ENCODE results near the gene OR8D1.

The OR8D1 gene

DNA sequence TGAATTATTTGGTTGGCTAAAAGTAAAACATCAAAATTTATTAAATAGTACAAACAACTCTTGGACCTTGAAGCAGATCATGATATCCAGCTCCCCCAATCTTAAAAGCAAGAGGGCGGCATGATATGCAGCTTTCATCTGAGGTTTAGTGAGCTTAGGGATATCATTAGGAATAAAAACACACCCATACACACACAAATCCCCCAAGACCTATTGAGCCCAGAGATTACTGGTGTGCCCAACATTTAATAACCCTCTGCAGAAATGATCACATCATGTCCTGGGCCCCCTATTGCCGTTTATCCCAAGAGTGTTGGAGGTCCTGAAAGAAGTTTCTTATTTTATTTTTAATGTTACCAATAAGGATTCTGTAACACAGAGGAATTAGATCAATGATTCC, at the start of gene OR8D1:
Gene OR8D1 (minus strand): TSS at position 101 of the 400 bp plus-strand sequence. CDS start 3,183 bp downstream, outside the sequence.
- DNase-seq, result no peak

DNA sequence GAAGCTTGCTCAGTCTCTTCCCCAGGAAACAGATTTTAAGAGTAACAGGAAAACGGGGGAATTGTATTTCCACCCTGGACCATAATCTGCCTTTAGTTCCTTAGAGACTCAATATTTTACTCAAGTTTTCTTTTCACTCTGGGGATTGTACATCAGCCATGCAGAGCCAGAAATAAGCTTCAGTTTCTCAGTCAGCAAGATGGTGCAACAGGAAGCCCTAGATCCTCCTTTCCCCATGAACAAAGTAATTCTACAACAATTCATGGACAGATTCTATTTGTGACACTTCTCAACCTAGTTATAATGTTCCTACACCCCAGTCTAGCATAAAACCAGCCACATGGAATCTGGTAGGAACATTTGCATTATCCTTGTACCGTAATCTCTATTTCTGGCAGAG, 45.8 kb upstream of the OR8D1 start:
- no peak for DNase-seq

DNA sequence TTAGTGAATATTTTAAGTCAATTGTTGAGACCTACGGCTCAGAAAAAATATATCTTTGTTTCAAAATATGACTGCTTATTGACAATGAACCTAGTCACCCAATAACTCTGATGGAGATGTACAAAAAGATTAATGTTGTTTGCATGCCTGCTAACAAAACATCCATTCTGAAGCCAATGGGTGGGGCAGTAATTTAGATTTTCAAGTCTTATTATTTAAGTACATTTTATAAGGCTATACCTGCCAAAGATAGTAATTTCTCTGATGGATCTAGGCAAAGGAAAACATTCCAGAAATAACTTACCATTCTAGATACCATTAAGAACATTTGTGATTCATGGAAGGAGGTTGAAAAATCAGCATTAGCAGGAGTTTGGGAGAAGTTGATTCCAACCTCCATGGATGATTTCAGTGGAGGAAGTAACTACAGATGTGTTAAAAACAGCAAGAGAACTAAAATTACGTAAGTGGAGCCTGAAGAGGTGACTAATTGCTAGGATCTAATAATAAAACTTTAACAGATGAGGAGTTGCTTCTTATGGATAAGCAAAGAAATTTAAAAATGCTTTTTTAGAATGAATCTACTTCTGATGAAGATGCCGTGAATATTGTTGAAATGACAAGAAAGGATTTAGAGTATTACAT, 32.7 kb upstream of the OR8D1 start:
- DNase-seq, result no peak

DNA sequence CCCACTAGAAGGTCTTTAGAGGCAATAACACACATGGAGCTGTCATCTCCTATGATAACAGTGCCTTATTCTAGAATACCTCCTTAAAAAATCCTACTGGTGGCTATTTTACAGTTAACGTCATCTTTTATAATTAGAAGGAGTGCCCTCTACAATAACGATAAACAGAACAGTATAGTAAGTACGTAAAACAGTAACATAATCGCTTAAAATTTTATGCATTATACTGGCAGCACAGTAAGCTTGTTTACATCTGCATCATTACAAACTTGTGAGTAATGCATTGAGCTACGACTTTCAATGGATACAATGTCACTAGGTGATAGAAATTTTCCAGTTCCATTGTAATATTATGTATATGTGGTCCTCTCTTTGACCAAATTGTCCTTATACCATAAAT, 30.6 kb upstream of the OR8D1 start:
- no peak for DNase-seq

DNA sequence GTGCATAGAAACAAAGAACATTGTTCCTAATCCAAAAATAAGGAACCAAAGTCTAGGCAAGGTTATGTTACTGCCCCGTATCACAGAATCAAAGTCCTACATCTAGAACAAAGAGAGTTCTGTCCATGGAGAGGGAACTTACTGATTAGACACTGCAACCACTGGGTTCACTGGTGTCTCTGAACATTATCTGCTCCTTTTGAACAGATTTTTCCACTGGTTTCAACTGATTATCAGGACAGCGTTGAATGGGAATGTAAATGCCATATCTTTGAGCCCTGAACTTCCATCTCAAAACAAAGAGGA, 26.3 kb upstream of the OR8D1 start:
- no peak for DNase-seq

DNA sequence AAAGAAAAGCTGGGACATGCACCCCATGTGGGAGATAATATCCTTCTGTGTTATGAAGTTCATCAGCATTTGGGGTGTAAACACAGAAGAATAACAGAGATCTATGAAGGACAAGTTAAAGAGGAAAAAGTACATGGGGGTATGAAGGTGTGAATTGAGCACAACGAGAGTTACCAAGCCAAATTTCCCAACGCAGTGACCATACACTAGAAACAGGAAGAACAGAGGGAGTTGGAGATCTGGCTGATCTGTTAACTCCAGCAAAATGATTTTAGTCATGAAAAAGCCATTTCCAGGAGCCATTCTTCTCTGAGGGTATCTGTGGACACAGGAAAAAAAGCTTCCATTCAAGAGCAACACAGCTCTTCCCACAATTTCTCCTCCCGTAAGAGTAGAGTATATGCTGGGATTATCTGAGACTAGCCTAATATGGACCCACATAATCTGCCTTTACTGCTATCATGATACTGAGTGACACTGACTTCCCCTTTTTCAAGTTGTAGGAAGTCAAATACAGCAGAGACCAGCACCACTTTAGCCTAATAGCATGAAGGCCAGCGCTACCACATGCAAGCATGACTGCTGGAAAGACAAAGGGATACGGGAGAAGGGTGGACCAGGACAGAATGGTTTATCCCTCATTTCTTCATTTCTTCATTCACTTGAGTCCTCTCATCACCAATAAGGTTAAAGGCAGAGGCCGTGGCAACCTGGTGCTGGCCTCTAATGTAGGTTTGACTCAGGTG, 25.8 kb upstream of the OR8D1 start:
- no peak for DNase-seq

DNA sequence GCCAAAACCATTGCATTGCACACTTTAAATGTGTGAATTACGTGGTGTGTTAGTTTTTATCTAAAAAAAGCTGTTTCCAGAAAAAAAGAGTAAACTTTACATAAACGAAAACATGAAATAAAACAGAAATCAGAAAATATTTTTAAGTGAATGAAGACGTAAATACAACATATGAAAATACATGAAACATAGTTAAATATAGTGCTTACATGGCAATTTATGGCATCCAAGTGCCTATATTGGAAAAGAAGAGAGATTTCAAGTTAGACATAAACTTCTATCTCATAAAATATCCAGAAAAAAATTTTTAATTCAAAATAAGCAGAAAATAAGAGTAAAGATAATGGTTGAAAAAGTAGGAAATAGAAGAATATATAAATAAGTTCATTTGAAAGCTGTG, 18.1 kb upstream of the OR8D1 start:
- DNase-seq, result no peak

DNA sequence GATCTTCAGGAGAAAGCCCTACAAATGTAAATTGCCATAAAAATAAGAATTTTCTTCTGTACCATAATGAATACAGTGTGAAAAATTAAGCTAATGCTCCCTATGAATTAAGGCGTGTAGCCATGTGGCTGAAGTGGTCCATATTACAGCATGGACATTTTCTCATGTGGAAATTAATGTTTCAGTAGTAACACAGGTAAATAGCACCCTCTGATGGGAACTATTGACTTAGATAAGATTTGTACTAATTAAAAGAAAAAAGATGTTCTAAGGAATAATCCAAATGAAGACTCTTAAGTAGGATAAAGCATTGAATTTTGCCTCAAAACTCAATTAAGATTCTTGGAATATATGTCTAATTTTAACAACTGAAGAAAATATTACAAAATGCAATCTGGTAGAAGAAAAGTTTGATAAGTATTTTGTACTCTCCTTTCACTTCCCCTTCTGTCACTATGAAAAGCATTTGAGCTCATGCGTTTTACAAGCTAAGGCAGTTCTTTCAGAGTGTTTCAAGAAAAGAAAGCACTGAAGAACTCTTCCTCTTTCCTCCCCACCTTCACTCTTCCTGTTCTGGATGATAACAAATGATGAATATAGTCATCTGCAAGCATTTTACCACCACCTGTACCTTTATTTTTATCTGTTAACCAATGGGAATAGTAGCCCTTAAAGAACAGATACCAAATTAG, 16.2 kb upstream of the OR8D1 start:
- DNase-seq, result no peak

DNA sequence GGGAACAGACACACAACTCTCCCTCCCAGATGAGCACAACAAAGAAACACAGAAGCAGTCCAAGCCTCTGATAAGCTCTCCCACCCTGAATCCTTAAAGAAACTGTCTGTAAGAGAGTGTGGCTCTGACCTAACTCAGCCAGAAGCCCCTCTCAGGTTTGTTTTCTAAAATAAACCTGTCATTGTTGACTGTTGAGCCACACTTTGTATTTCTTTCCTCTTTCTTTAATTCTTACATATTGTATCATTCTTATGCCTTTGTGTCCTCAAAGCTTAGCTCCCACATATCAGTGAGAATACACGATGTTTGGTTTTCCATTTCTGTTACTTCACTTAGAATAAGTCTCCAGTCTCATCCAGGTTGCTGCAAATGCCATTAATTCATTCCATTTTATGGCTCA, 14.0 kb upstream of the OR8D1 start:
- no peak for DNase-seq

DNA sequence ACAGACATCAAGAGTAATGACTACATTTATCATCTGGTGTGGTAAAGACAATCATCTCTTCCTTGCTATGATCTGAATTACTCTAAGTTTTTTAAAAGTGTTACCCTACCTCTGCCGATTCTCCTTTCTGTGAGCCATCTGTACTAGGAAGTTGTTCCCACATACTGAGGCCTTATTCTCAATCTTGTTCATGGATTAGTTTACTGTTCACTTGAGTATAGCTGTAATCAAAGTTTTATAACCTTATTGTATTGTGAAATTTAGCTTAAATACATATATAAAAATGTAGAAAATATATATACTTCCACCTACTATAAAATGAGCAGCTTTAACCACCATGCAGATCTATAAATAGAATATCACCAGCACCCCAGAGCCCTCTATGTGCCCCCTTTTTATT, 8.6 kb upstream of the OR8D1 start:
- DNase-seq, result no peak

DNA sequence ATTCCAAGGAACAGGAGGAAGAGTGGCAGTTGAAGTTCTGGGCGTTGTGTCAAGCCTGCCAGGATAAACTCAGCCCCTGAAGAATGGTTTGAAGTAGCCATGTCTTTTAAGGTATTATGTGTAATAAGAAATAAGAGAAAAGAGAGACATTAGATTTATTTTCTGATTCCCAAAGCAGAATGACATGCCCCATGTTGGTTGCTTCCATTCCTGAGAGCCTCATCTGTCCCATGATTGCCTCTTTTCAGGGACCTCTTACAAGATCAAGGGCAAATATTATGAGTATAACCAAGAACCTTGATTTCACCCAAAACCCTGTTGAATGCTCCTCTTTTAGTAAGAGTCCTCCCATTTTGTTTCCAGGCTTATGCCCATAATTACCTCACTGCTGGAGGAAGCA, 6.3 kb upstream of the OR8D1 start, which contains the start of gene OR8D2:
Gene OR8D2 (minus strand): TSS at position 101 of the 400 bp plus-strand sequence. CDS start 0 bp downstream, at position 101.
- DNase-seq, result no peak

DNA sequence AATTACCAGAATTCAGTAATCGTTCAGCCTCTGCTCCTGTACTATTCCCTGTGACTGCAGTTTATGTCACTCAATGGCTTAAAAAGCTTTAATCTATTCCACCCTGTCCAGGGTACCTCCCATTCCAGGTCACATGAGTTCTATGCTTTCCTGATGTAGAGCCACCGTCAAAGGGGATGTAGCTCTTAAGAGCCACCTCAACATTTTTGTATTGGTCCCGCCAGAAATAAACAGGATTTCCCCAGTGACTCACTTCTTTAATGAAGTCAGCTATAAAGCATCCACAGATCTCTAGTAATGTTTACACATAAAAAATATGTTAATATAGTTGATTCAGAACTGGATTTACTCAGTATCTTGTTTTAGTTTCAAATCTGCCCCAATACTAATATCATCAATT, 1.3 kb upstream of the OR8D1 start:
- DNase-seq, result no peak

DNA sequence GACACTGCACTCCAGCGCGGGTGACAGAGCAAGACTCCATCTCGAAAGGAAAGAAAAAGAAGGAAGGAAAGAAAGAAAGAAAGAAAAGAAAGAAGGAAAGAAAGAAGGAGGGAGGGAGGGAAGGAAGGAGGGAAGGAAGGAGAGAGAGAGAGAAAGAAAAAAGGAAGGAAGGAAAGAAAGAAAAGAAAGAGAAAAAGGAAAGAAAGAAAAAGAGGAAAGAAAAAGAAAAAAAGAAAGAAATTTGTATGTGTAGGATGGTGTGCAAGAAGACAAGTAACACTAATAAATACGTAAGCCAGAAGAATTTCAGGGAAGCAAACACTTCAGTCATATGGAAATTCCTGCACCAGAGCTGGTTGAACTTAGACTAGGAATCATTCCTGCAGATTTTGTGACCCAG, 618 bp downstream of the OR8D1 start:
- DNase-seq, result no peak

DNA sequence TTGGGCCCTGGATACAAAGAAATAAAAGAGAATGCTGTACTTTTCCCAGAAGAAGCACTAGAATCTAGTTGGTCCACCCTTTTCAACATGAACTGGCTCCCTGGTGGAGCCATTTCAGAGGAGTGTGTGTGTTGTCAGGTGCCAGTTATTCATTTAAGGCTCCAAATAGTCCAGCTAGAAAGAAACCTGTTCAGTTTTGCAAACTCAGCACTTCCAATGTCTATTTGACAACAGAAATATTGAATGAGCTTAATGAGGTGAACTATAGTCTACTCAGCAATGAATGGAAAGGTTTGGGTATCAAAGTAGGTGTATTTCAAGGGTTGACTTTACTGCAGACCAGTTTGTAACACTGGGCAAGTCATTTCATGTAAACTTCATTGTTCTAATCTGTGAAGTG, 2.1 kb downstream of the OR8D1 start:
- no peak for DNase-seq

DNA sequence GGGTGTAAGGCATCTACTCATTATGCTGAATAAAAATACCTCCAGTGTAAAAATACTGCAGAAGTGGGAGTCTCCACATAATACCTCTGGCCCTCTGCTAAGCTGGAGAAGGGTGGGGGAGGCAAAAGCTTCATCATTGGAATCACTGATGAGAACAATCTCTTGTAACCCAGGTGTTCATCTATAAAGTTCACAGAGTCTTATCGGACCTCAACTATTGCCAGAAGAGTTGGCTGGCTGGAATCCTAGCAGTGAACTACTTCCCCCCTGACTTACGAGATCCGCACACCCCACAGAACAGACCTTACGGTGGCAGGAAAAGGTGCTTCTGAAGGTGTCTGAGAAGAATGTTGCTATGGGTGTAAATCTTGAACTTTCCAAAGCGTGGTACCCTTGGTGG, 2.5 kb downstream of the OR8D1 start:
- DNase-seq, result no peak

DNA sequence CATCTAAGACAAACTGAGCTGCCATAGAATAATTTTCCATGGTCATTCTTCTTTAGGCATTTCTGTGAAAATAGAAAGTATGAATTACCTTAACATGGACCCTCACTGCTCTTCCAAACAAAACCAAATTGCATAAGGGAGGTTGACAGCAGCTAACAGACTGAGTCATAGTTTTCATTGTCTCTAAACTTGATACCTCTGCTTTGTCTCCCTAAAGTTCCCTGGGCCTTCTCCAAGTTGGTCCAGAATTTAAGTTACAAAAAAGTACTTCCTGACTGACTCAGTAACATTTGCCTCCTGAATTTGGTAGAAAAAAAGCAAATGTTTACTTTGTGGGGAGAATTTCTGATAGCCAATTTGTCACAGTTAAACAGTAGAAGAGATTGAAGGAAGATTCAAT, 3.0 kb downstream of the OR8D1 start:
- DNase-seq, result no peak

DNA sequence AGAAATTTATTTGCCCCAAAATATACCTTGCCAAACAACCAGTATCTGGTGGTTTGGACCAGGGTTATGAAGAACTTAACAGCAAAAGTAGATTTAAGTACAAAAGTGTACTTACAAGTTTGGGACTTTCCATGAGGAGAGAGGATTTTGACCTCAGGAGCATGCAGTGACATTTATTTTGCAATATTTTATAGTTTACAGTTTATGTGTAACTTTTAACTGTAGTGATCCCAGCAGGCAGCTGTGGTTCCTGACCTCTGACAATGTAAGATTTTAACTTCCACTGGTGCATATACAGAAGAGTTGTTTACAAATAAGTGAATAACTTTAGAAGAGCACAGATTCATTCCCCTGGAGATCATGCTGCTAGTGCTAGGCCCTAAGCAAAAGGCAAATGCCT, 6.7 kb downstream of the OR8D1 start:
- DNase-seq, result no peak

DNA sequence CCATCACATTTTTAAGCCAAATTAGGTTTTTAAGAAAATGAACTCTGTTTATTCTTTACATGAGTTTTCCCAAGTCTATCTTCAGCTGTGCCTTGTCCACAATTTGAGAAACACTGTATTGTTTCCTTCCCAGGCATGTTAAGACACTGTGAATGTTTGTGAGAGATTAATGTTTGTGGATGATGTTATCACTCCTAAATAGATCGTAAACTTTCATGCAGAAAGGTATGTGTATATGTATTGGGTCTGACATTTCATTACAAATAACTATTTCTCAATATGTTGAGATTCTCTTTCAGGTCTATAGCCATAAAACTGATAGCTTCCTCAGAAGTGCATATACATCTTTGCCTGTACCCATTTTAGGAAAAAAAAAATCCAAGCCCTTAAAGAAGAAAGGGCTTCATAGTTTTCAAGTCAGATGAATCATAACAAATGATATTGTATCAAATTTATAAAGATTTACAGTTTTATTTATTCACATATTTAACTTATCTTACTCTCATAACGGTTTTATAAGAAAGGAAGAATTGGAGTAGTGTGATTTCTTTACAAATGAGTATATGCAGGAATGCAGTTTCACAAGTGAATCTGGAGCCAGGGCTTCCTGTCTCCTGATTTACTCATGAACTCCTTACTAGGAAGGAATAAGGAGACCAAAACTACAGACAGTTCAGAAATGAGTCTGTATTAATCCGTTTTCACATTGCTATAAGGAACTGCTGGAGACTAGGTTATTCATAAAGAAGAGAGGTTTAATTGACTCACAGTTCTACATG, 11.2 kb downstream of the OR8D1 start:
- no peak for DNase-seq

DNA sequence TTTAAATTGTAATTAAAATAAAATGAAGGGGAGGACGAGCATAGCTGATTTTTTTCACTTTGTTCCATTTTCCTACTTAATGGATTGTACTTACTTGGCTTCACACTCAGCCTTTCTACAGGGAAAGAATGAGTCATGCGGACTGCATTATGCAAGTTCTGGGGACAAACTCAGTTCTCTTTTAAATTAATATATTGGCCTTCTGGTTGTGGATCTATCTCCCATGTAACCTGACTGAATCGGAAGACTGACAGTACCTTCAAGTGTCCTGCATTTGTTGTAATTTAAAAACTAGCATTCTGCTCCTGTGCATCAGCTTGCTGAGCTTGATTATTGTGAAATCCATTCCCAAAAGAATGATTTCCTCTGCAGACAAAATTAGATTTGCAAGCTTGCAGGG, 12.2 kb downstream of the OR8D1 start:
- DNase-seq, result no peak

DNA sequence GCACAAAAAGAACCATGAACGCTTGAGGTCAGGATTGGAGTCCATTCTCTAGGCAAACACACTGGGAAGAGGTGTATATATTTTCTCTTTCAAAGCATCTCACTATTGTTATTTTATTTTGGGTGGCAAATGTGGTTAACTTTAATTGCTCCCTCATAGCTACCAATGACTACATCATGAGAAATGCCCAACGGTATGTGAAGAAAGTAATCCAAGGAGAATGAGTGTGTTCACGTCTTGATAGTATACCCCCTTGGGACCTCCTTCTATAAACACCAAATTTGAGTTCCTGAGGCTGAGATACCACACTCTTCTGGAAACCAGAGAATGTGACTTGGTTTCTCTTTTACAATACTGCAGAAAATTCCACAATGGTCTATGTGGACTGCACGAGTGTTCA, 15.8 kb downstream of the OR8D1 start:
- no peak for DNase-seq

DNA sequence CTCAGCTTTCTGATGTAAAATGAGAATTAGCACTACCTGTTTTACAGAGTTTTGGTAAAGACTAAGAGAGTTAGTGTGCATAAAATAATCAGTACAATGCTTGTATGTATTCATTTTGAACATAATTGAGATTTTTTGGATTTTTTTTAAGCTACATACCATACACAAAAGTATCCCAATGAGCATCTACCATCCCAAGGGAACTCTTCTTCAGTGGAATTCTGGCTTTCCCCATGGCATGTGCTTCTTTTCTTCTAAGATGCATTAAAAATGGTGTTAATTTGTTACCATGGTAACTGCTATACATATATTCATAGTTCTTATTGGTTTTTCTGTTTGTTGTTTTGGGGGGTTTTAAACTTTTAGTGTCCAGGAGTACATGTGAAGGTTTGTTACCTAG, 17.7 kb downstream of the OR8D1 start:
- no peak for DNase-seq

DNA sequence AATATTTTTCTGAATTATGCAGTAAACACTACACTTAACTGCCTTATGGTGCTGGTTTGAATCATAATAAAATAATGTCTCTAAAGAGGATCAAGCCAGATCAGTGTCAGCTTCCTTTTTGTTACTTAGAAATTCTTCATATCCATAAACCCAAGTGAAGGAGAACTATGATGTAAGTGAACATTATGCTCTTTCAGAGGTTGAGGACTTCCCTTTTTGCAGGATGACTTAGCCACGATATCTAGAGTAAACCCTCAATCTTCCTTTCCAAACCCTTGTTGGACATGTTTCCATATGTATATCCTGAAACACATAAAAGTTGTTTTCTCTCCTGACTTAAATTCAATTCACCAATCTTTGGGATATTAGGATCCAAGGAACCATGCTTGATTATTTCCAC, 19.1 kb downstream of the OR8D1 start:
- DNase-seq, result no peak

Data from C1 segment of cervical spinal cord (tissue), 14 donors.